ENCODE measurements around the gene CLIC4. TPM values are rescaled to one million over a fixed set of nuclear protein-coding genes. Genes with fewer than 3 reads are reported as not detected.
A peak's percentile ranks its signal among the peaks of the same experiment; 100 is the strongest.

CLIC4 gene
- total and polyA plus RNA-seq, 2 experiments from 2014 or later = 92.5 to 308 TPM

DNA sequence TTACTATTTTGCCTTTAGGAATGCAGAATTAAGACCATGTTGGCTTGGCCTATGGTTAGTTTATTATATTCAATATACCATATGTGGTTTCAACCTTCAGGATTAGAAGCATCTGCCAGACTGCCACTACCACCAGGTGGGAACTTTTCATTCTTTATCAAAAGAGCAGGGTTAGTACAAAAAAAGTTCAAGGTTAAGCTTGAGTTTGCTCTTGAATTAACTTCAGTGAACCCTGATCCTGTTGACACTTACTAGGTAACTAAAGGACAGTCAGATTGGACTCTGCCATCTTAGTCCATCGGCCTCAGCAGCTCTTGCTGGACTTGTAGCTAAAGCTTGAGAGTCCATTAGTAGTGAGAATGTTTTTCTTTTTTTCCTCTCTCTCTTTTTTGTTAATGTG, 22.1 kb downstream of the CLIC4 start (continued):
- TF ChIP-seq ZNF462 (CRISPR knock-in tag; IDR thresholded peaks at IDR 0.05) (no peak), NANOG (IDR thresholded peaks at IDR 0.05; ENCODE audit: borderline replicate concordance) (no peak), JUNB (IDR thresholded peaks at IDR 0.05; ENCODE audit: unreplicated experiment) (no peak), ZNF114 (CRISPR knock-in tag; IDR thresholded peaks at IDR 0.05) (no peak), CREB1 (CRISPR knock-in tag; IDR thresholded peaks at IDR 0.05; ENCODE audit: low read depth) (no peak)

- Histone ChIP-seq H3K4me2 (no peak overlapping the region), H3K4me3 (no peak overlapping the region), H3K4me1 (ENCODE audit: insufficient read depth) (peaks cover 28% of the 10 kb centered on the region), H3K9me2 (ENCODE audit: insufficient read depth) (no peaks in the 10 kb centered on the region), H4K20me1 (replicated peaks; ENCODE audit: insufficient read depth) (peaks cover 51% of the 10 kb centered on the region), H2AFZ (no peak overlapping the region), H3K27me3 (ENCODE audit: insufficient read depth) (no peaks in the 10 kb centered on the region), H3K79me2 (replicated peaks; ENCODE audit: insufficient read depth) (peaks cover 100% of the 10 kb centered on the region), H3F3A (replicated peaks; ENCODE audit: low read depth) (no peaks in the 10 kb centered on the region), H3K36me3 (ENCODE audit: insufficient read depth) (no peaks in the 10 kb centered on the region), H3K27ac (ENCODE audit: low read depth) (peak overlapping the region; percentile 20; the same call in 1 of the 2 replicates)
- no peak overlapping the region for H3K27ac Mint-ChIP-seq
- H3K4me1 Mint-ChIP-seq = peaks cover 12% of the 10 kb centered on the region
- H3K4me3 Mint-ChIP-seq = no peak overlapping the region
- peaks cover 16% of the 10 kb centered on the region; the same call in 2 of the 3 replicates for H3K36me3 Mint-ChIP-seq (ENCODE audit: low read depth)
- no peaks in the 10 kb centered on the region for H3K9me3 Mint-ChIP-seq
- DNase-seq (ENCODE audit: low spot score) (no peak), ATAC-seq (peak; percentile 39)
- no peaks in the 10 kb centered on the region for H3K27me3 Mint-ChIP-seq (ENCODE audit: insufficient read depth, low read depth, poor library complexity)
- TF ChIP-seq, protein P1, sequence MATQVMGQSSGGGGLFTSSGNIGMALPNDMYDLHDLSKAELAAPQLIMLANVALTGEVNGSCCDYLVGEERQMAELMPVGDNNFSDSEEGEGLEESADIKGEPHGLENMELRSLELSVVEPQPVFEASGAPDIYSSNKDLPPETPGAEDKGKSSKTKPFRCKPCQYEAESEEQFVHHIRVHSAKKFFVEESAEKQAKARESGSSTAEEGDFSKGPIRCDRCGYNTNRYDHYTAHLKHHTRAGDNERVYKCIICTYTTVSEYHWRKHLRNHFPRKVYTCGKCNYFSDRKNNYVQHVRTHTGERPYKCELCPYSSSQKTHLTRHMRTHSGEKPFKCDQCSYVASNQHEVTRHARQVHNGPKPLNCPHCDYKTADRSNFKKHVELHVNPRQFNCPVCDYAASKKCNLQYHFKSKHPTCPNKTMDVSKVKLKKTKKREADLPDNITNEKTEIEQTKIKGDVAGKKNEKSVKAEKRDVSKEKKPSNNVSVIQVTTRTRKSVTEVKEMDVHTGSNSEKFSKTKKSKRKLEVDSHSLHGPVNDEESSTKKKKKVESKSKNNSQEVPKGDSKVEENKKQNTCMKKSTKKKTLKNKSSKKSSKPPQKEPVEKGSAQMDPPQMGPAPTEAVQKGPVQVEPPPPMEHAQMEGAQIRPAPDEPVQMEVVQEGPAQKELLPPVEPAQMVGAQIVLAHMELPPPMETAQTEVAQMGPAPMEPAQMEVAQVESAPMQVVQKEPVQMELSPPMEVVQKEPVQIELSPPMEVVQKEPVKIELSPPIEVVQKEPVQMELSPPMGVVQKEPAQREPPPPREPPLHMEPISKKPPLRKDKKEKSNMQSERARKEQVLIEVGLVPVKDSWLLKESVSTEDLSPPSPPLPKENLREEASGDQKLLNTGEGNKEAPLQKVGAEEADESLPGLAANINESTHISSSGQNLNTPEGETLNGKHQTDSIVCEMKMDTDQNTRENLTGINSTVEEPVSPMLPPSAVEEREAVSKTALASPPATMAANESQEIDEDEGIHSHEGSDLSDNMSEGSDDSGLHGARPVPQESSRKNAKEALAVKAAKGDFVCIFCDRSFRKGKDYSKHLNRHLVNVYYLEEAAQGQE (IDR thresholded peaks at IDR 0.05; ENCODE audit: unreplicated experiment) = no peak
Measured at GRCh38 chr1:24768873-24769605, 23.8 kb downstream of the CLIC4 start.

All from GM23338 (cell line).